Endodermal cell (in vitro differentiated cells): Measurements from ENCODE around the gene LRP10. TPM values are rescaled to one million over a fixed set of nuclear protein-coding genes. Genes with fewer than 3 reads are reported as not detected.

Experiments
- DNase-seq: peaks from one replicate; pipeline ENCODE4 v3.0.0-alpha.2; 2017
- H3K27ac ChIP-seq: 2 replicates; pipeline ENCODE4 v1.5.1; 2013; ENCODE audit warnings: mild to moderate bottlenecking, low read depth, low read length, moderate library complexity
- H3K27me3 ChIP-seq: 2 replicates; pipeline ENCODE4 v1.6.1; 2013; ENCODE audit warnings: mild to moderate bottlenecking, low read length, moderate library complexity; ENCODE audit not compliant: insufficient read depth, control insufficient read depth, poor library complexity, severe bottlenecking
- H3K36me3 ChIP-seq: 2 replicates; pipeline ENCODE4 v1.7.0; 2013; ENCODE audit warnings: mild to moderate bottlenecking, low read length, moderate library complexity; ENCODE audit not compliant: control insufficient read depth, insufficient read depth
- H3K4me1 ChIP-seq: one replicate; pipeline ENCODE4 v1.7.0; 2013; ENCODE audit warnings: low read length; ENCODE audit not compliant: control insufficient read depth, insufficient read depth
- H3K4me3 ChIP-seq: 2 replicates; pipeline ENCODE4 v1.5.1; 2013; ENCODE audit warnings: mild to moderate bottlenecking, low read length, moderate library complexity
- H3K9ac ChIP-seq: 2 replicates; pipeline ENCODE4 v1.6.1; 2013; ENCODE audit warnings: mild to moderate bottlenecking, low read length, moderate library complexity; ENCODE audit not compliant: poor library complexity, severe bottlenecking; ENCODE audit errors: extremely low read depth
- H3K9me3 ChIP-seq: 2 replicates; pipeline ENCODE4 v1.6.1; 2013; ENCODE audit warnings: mild to moderate bottlenecking, low read length, moderate library complexity; ENCODE audit not compliant: control insufficient read depth
- H3K27ac Mint-ChIP-seq: 2 replicates; pipeline ENCODE4 v1.8.0; 2020; ENCODE audit warnings: mixed read lengths
- H3K27me3 Mint-ChIP-seq: 2 replicates; pipeline ENCODE4 v1.8.0; 2021; ENCODE audit warnings: mild to moderate bottlenecking, mixed read lengths; ENCODE audit not compliant: insufficient read depth
- H3K36me3 Mint-ChIP-seq: 2 replicates; pipeline ENCODE4 v1.8.0; 2020; ENCODE audit warnings: low read depth, mixed read lengths
- H3K4me1 Mint-ChIP-seq: 2 replicates; pipeline ENCODE4 v1.8.0; 2020; ENCODE audit warnings: mixed read lengths
- H3K4me3 Mint-ChIP-seq: 2 replicates; pipeline ENCODE4 v1.8.0; 2020; ENCODE audit warnings: mild to moderate bottlenecking, moderate library complexity, mixed read lengths
- H3K9me3 Mint-ChIP-seq: 2 replicates; pipeline ENCODE4 v1.8.0; 2020; ENCODE audit warnings: mild to moderate bottlenecking, mixed read lengths
- WGBS, 2 experiments: methylation state at CpG; one replicate each; pipeline versions ENCODE4 v1.1.5 to v1.1.7; 2013; ENCODE audit warnings: missing lambda C conversion rate in 2 of 2, mixed read lengths in 1 of 2; ENCODE audit not compliant: insufficient coverage in 1 of 2, insufficient read length in 1 of 2; 5-methylcytosine and 5-hydroxymethylcytosine counted together
- total RNA-seq, 2 donors: library from RNA; stranded (reverse); fragmentation: NEBNext Ultra II Directional in 1 of 2; extraction: Animal tissue kit (Norgen Biotek cat#: 25700) in 1 of 2; gene quantifications; 2 replicates in 1 of 2; 3 replicates in 1 of 2; pipeline ENCODE4 v1.2.1, GENCODE V29; 2021
- TF ChIP-seq, protein P1 (sequence below): fragments of 200-600 bp; sonication (generic); conservative IDR thresholded peaks from 2 replicates; pipeline ENCODE4 v1.5.0; 2021; ENCODE audit warnings: antibody characterized with exemption, mild to moderate bottlenecking

LRP10 gene
- total RNA-seq, 2 donors from 2014 or later = 28.9 to 41.5 TPM

DNA sequence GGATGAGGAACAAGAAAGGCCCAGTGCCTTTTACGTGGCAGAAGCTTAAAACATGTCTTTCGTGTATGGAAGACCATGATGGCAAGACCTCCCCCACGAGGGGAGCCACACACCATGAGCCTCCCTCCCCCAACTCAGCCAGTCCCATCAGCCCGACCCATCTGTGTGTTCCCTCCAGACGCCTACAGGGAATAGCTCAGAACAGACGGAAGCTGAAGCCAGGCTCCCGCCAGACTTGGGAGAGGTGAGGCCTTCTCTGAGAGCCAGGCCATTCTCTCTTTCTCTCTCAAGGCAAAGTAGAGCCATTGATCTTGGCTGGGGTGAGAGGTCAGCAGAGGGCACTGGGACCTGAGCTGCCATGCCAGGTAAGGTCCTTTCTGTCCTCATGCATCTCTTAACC, 20.9 kb downstream of the LRP10 start:
- Mint-ChIP-seq H3K36me3 (no peaks in the 10 kb centered on the region), H3K9me3 (no peaks in the 10 kb centered on the region), H3K4me1 (peaks cover 2% of the 10 kb centered on the region), H3K27me3 (peaks cover 15% of the 10 kb centered on the region), H3K27ac (no peak overlapping the region), H3K4me3 (no peak overlapping the region)
- Histone ChIP-seq H3K9ac (no peak overlapping the region), H3K4me1 (peaks cover 8% of the 10 kb centered on the region), H3K27me3 (no peaks in the 10 kb centered on the region), H3K36me3 (no peaks in the 10 kb centered on the region), H3K4me3 (no peak overlapping the region), H3K9me3 (no peaks in the 10 kb centered on the region), H3K27ac (no peak overlapping the region)
- TF ChIP-seq, protein P1, sequence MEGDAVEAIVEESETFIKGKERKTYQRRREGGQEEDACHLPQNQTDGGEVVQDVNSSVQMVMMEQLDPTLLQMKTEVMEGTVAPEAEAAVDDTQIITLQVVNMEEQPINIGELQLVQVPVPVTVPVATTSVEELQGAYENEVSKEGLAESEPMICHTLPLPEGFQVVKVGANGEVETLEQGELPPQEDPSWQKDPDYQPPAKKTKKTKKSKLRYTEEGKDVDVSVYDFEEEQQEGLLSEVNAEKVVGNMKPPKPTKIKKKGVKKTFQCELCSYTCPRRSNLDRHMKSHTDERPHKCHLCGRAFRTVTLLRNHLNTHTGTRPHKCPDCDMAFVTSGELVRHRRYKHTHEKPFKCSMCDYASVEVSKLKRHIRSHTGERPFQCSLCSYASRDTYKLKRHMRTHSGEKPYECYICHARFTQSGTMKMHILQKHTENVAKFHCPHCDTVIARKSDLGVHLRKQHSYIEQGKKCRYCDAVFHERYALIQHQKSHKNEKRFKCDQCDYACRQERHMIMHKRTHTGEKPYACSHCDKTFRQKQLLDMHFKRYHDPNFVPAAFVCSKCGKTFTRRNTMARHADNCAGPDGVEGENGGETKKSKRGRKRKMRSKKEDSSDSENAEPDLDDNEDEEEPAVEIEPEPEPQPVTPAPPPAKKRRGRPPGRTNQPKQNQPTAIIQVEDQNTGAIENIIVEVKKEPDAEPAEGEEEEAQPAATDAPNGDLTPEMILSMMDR = no peak
- DNase-seq = peak; percentile 39
- WGBS, 2 experiments = 88 to 91% methylated on average over 7 of the region's 7 CpGs

DNA sequence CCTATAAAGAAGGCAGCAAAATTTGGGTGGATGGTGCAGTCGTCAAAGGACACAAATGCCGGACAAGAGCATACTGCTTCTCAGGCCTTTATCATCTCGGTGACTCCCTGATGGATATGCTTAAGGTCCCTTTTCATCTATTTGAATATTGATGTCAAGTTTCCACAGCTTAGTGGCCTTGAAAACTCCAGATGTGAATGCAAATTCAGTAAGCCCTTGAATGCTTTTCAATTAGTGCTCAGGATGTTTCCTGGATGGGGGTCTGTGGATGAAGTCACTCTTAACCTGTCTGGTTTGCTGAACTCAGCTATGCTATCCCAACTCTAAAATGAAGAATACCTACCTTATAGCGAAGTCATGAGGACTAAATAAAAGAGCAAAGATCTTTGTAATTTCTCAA, 22.2 kb downstream of the LRP10 start:
- H3K27me3 ChIP-seq = no peaks in the 10 kb centered on the region
- Mint-ChIP-seq H3K4me1 (peaks cover 2% of the 10 kb centered on the region), H3K9me3 (no peaks in the 10 kb centered on the region), H3K36me3 (peaks cover 1% of the 10 kb centered on the region), H3K4me3 (no peak overlapping the region), H3K27me3 (peaks cover 24% of the 10 kb centered on the region), H3K27ac (no peak overlapping the region)
- TF ChIP-seq, protein P1 = no peak
- 93 to 95% methylated on average over 3 to 4 of the region's 4 CpGs for WGBS, 2 experiments
- H3K9ac ChIP-seq = no peak overlapping the region
- peaks cover 10% of the 10 kb centered on the region for H3K36me3 ChIP-seq
- no peak overlapping the region for H3K4me3 ChIP-seq
- H3K27ac ChIP-seq = no peak overlapping the region
- H3K9me3 ChIP-seq = no peaks in the 10 kb centered on the region
- no peak for DNase-seq
- H3K4me1 ChIP-seq = peaks cover 6% of the 10 kb centered on the region

DNA sequence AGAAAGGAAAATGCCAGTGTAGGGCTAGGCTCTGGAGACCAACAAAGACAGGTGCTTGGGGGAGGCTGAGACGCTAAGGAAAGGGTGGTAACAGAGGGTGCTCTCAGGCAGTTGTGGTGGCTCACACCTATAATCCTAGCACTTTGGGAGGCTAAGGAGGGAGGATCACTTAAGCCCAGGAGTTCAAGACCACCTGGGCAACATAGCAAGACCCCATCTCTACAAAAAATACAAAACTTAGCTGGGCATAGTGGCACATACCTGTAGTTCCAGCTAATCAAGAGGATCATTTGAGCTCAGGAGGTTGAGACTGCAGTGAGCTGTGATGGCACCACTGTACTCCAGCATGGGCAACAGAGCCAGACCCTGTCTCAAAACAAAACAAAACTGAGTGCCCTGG, 23.9 kb downstream of the LRP10 start:
- 100% methylated on average over 1 of the region's 1 CpG for WGBS, 2 experiments
- Mint-ChIP-seq H3K9me3 (no peaks in the 10 kb centered on the region), H3K4me1 (peaks cover 5% of the 10 kb centered on the region), H3K27me3 (peaks cover 24% of the 10 kb centered on the region), H3K27ac (no peak overlapping the region), H3K4me3 (no peak overlapping the region), H3K36me3 (peaks cover 3% of the 10 kb centered on the region)
- H3K27ac ChIP-seq = no peak overlapping the region
- H3K9me3 ChIP-seq = no peaks in the 10 kb centered on the region
- no peak for DNase-seq
- no peak overlapping the region for H3K9ac ChIP-seq
- H3K36me3 ChIP-seq = peaks cover 21% of the 10 kb centered on the region
- peaks cover 10% of the 10 kb centered on the region for H3K4me1 ChIP-seq
- H3K4me3 ChIP-seq = no peak overlapping the region
- TF ChIP-seq, protein P1 = no peak
- no peaks in the 10 kb centered on the region for H3K27me3 ChIP-seq
